Measurements from ENCODE around the gene MTMR1.

DNA sequence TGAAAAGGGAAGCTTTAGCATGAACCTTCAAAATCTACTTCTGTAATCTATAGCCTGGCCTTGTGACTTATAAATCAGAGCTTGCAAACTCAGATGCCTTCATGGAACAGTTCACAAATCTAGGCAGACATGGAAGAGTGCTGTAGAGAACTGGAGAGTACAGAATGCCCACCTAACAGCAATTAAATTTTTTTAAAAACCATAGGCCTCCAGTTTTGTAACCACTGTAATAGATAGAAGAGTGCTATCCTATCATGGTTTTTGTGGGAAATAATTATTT is 10.4 kb downstream of the MTMR1 start:
- TF ChIP-seq EZH2 (IDR thresholded peaks at IDR 0.05) (no peak), POLR2AphosphoS5 (IDR thresholded peaks at IDR 0.05; ENCODE audit: borderline replicate concordance, low read depth, low read length) (no peak), FOXP2 (optimal IDR thresholded peaks at IDR 0.05; ENCODE audit: control extremely low read depth, extremely low read length, insufficient read depth) (no peak)
